HepG2 (cell line): ENCODE data around the gene KXD1. TPM values are rescaled to one million over a fixed set of nuclear protein-coding genes. Genes with fewer than 3 reads are reported as not detected.

Experiments used
- ATAC-seq: fragments of 200-7000 bp; cut with Tn5 transposase; 3 replicates; pipeline ENCODE4 v1.9.1; 2020; ENCODE audit warnings: mild to moderate bottlenecking, moderate library complexity
- BruUV-seq: library from RNA; stranded (reverse); fragments of 400-500 nt; replicated peaks from 2 replicates; lab custom pipeline; 2021; lab: Mats Ljungman, UMichigan
- CTCF ChIA-PET: fragments of 300-600 bp; formaldehyde crosslinking; extraction: SDS; loops from one replicate; lab custom pipeline; 2021; ENCODE audit warnings: low total read pairs, inconsistent platforms, low intra/inter-chr PET ratio; lab: Yijun Ruan, JAX
- POLR2A ChIA-PET: fragments of 350-600 bp; sonication (Branson Sonifier 250); formaldehyde crosslinking; loops from one replicate; lab custom pipeline; 2020; ENCODE audit warnings: antibody characterized with exemption, inconsistent platforms; lab: Yijun Ruan, JAX
- DNase-seq: peaks from one replicate; pipeline ENCODE4 v3.0.0-alpha.2; 2015; ENCODE audit warnings: low spot score
- FAIRE-seq: peaks from 3 replicates; lab custom pipeline; 2011; peaks lifted over from hg19 to GRCh38; lab: Jason Lieb, UNC
- H2AFZ ChIP-seq: one replicate; pipeline ENCODE4 v1.6.1; 2011; ENCODE audit warnings: low read length, inconsistent platforms
- H3K27ac ChIP-seq: fragments of 300-600 bp; 3 replicates; pipeline ENCODE4 v1.8.0; 2011; ENCODE audit warnings: mixed run types, mild to moderate bottlenecking, mixed read lengths, low read length, inconsistent platforms; ENCODE audit not compliant: insufficient read depth; ENCODE audit errors: extremely low read length
- H3K27me3 ChIP-seq, 2 experiments: fragments of 200-600 bp in 1 of 2; 2 replicates in 1 of 2; 3 replicates in 1 of 2; pipeline versions ENCODE4 v1.6.0 to v1.8.0; 2011; ENCODE audit warnings: low read length in 2 of 2, mild to moderate bottlenecking in 2 of 2, moderate library complexity in 2 of 2, inconsistent platforms in 1 of 2; ENCODE audit not compliant: insufficient read depth in 2 of 2, control insufficient read depth in 1 of 2
- H3K36me3 ChIP-seq, 2 experiments: fragments of 200-600 bp in 1 of 2; replicated peaks in 1 of 2; 2 replicates in 1 of 2; 3 replicates in 1 of 2; pipeline versions ENCODE4 v1.5.1 to v1.8.0; 2011; ENCODE audit warnings: low read length in 2 of 2, inconsistent platforms in 1 of 2; ENCODE audit not compliant: insufficient read depth in 2 of 2, control insufficient read depth in 1 of 2
- H3K4me1 ChIP-seq: 2 replicates; pipeline ENCODE4 v1.5.1; 2012; ENCODE audit warnings: low read length, inconsistent platforms; ENCODE audit not compliant: insufficient read depth
- H3K4me2 ChIP-seq: 2 replicates; pipeline ENCODE4 v1.6.0; 2011; ENCODE audit warnings: low read depth, low read length, inconsistent platforms
- H3K4me3 ChIP-seq, 3 experiments: fragments of 200-600 bp in 1 of 3; sonication (generic), shearing (Covaris generic) in 1 of 3; replicated peaks in 1 of 3; 2 replicates each; pipeline ENCODE4 v1.5.1; 2011 to 2016; ENCODE audit warnings: low read length in 3 of 3, inconsistent platforms in 2 of 3, low read depth in 2 of 3, mild to moderate bottlenecking in 2 of 3, control low read depth in 1 of 3, mixed read lengths in 1 of 3; ENCODE audit not compliant: insufficient read depth in 1 of 3
- H3K79me2 ChIP-seq: one replicate; pipeline ENCODE4 v1.6.1; 2011; ENCODE audit warnings: low read length, inconsistent platforms; ENCODE audit not compliant: insufficient read depth
- H3K9ac ChIP-seq: 2 replicates; pipeline ENCODE4 v1.6.0; 2011; ENCODE audit warnings: mild to moderate bottlenecking, low read depth, low read length, inconsistent platforms; ENCODE audit not compliant: insufficient read depth
- H3K9me3 ChIP-seq: 2 replicates; pipeline ENCODE4 v1.5.1; 2012; ENCODE audit warnings: mild to moderate bottlenecking, low read length
- H4K20me1 ChIP-seq: 2 replicates; pipeline ENCODE4 v1.6.0; 2011; ENCODE audit warnings: inconsistent platforms, mild to moderate bottlenecking, low read length, moderate library complexity; ENCODE audit not compliant: insufficient read depth
- FOXM1 ChIP-seq: sonication (generic); formaldehyde crosslinking; IDR thresholded peaks from 2 replicates; pipeline ENCODE4 v1.5.0; 2020; ENCODE audit warnings: missing genetic modification reagents
- MIER2 ChIP-seq: IDR thresholded peaks from 2 replicates; pipeline ENCODE4 v1.6.1; 2016; ENCODE audit warnings: missing biosample characterization, missing genetic modification reagents
- NCOA5 ChIP-seq: sonication (generic); formaldehyde crosslinking; IDR thresholded peaks from 2 replicates; pipeline ENCODE4 v1.4.0; 2020; ENCODE audit warnings: missing genetic modification reagents
- SALL1 ChIP-seq: sonication (generic); formaldehyde crosslinking; IDR thresholded peaks from 2 replicates; pipeline ENCODE4 v1.8.0; 2022; ENCODE audit warnings: mild to moderate bottlenecking, missing genetic modification reagents
- ZNF446 ChIP-seq: sonication (generic); formaldehyde crosslinking; IDR thresholded peaks from 2 replicates; pipeline ENCODE4 v1.5.0; 2020; ENCODE audit warnings: mild to moderate bottlenecking, missing genetic modification reagents
- ZNF737 ChIP-seq: sonication (generic); formaldehyde crosslinking; IDR thresholded peaks from 2 replicates; pipeline ENCODE4 v1.5.0; 2020; ENCODE audit warnings: missing genetic modification reagents, mild to moderate bottlenecking, borderline replicate concordance
- WGBS: methylation state at CpG from one replicate; pipeline ENCODE4 v1.1.6; 2017; ENCODE audit warnings: low lambda C conversion rate; 5-methylcytosine and 5-hydroxymethylcytosine counted together
- in situ Hi-C: cut with HindIII; loops from 2 replicates; pipeline ENCODE4 v1.10.0; 2017; ENCODE audit warnings: low pct_unique_long_range_greater_than_20kb; ENCODE audit not compliant: extremely low pct_ligation_motif_present
- intact Hi-C: fragments of 100-400 bp; cut with micrococcal nuclease; formaldehyde crosslinking; loops from one replicate; pipeline ENCODE4 v1.10.0; 2022; ENCODE audit not compliant: unreplicated experiment
- polyA plus RNA-seq, 8 experiments: library from polyadenylated mRNA; depleted of rRNA in 3 of 8; stranded (reverse) in 7 of 8; unstranded in 1 of 8; fragments of >200 nt; fragmentation: Illumina TruSeq in 4 of 8; extraction: Trizol in 4 of 8; gene quantifications; 2 replicates each; pipeline versions ENCODE4 v1.2.1 to v1.2.3, GENCODE V29; 2011 to 2016; ENCODE audit warnings: low read depth in 4 of 8, missing spikeins in 1 of 8, mixed read lengths in 1 of 8; ENCODE audit not compliant: insufficient read depth in 1 of 8
- total RNA-seq, 5 experiments: library from RNA; depleted of rRNA; stranded (reverse); fragments of >200 nt; fragmentation: Illumina TruSeq; extraction: Trizol; gene quantifications; 2 replicates each; pipeline ENCODE4 v1.2.3, GENCODE V29; 2016; ENCODE audit warnings: low read depth in 1 of 5
- TF ChIP-seq, protein P1 (sequence below): sonication (generic); formaldehyde crosslinking; IDR thresholded peaks from 2 replicates; pipeline ENCODE4 v1.5.1; 2020; ENCODE audit warnings: mild to moderate bottlenecking, missing genetic modification reagents, borderline replicate concordance
- TF ChIP-seq, protein P2 (sequence below): sonication (generic); formaldehyde crosslinking; IDR thresholded peaks from 2 replicates; pipeline ENCODE4 v1.4.0; 2020; ENCODE audit warnings: missing genetic modification reagents, mild to moderate bottlenecking, borderline replicate concordance
- TF ChIP-seq, protein P3 (sequence below): sonication (generic); formaldehyde crosslinking; IDR thresholded peaks from 2 replicates; pipeline ENCODE4 v1.4.0; 2020; ENCODE audit warnings: mild to moderate bottlenecking, low read depth, missing genetic modification reagents

Gene KXD1
- total and polyA plus RNA-seq, 2 of the 13 experiments (the other 11 are each of a cell fraction or from before 2014, with no cell fraction given), result 44.6 to 143 TPM

DNA sequence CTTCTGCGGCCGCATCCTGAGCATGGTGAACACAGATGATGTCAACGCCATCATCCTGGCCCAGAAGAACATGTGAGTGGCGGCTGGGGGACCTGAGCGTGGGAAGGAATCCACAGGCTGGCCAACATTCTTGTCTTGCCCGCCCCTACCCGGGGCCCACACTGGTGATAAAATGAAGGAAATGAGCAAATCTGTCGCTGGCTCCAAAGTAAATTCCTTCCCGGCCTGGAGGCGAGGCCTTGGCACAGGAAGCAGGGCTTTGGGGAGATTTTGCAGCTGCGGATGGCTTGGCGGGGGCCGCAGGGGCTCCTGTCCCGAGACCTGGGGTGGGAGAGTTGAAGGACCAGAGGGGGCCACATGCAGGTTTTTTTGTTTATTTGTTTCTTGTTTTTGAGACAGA is 4.4 kb downstream of the KXD1 start:
- Histone ChIP-seq H3K27me3 (no peaks in the 10 kb centered on the region; a peak in 1 of 5 replicates), H3K4me3 (no peak overlapping the region), H2AFZ (no peak overlapping the region), H3K79me2 (peaks cover 21% of the 10 kb centered on the region), H3K4me2 (no peak overlapping the region), H3K27ac (no peak overlapping the region), H3K9ac (no peak overlapping the region), H4K20me1 (no peaks in the 10 kb centered on the region), H3K4me1 (peaks cover 17% of the 10 kb centered on the region), H3K9me3 (no peaks in the 10 kb centered on the region), H3K36me3 (peaks cover 17 to 45% of the 10 kb centered on the region in 2 experiments; a peak in 4 of 5 replicates)
- FAIRE-seq (no peak), ATAC-seq (no peak), DNase-seq (no peak)
- no TSS peak for BruUV-seq
- in situ Hi-C loops (no loop called here), intact Hi-C loops (no loop called here)
- 97% methylated on average over 14 of the region's 14 CpGs for WGBS
- POLR2A ChIA-PET, result no interaction called here
- CTCF ChIA-PET, result no interaction called here
- TF ChIP-seq ZNF446 (no peak), ZNF737 (CRISPR knock-in tag) (no peak), MIER2 (CRISPR knock-in tag) (no peak), NCOA5 (CRISPR knock-in tag) (no peak), SALL1 (CRISPR knock-in tag) (no peak), FOXM1 (CRISPR knock-in tag) (no peak)
- TF ChIP-seq, protein P1, sequence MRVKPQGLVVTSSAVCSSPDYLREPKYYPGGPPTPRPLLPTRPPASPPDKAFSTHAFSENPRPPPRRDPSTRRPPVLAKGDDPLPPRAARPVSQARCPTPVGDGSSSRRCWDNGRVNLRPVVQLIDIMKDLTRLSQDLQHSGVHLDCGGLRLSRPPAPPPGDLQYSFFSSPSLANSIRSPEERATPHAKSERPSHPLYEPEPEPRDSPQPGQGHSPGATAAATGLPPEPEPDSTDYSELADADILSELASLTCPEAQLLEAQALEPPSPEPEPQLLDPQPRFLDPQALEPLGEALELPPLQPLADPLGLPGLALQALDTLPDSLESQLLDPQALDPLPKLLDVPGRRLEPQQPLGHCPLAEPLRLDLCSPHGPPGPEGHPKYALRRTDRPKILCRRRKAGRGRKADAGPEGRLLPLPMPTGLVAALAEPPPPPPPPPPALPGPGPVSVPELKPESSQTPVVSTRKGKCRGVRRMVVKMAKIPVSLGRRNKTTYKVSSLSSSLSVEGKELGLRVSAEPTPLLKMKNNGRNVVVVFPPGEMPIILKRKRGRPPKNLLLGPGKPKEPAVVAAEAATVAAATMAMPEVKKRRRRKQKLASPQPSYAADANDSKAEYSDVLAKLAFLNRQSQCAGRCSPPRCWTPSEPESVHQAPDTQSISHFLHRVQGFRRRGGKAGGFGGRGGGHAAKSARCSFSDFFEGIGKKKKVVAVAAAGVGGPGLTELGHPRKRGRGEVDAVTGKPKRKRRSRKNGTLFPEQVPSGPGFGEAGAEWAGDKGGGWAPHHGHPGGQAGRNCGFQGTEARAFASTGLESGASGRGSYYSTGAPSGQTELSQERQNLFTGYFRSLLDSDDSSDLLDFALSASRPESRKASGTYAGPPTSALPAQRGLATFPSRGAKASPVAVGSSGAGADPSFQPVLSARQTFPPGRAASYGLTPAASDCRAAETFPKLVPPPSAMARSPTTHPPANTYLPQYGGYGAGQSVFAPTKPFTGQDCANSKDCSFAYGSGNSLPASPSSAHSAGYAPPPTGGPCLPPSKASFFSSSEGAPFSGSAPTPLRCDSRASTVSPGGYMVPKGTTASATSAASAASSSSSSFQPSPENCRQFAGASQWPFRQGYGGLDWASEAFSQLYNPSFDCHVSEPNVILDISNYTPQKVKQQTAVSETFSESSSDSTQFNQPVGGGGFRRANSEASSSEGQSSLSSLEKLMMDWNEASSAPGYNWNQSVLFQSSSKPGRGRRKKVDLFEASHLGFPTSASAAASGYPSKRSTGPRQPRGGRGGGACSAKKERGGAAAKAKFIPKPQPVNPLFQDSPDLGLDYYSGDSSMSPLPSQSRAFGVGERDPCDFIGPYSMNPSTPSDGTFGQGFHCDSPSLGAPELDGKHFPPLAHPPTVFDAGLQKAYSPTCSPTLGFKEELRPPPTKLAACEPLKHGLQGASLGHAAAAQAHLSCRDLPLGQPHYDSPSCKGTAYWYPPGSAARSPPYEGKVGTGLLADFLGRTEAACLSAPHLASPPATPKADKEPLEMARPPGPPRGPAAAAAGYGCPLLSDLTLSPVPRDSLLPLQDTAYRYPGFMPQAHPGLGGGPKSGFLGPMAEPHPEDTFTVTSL (CRISPR knock-in tag), result no peak
- TF ChIP-seq, protein P2, sequence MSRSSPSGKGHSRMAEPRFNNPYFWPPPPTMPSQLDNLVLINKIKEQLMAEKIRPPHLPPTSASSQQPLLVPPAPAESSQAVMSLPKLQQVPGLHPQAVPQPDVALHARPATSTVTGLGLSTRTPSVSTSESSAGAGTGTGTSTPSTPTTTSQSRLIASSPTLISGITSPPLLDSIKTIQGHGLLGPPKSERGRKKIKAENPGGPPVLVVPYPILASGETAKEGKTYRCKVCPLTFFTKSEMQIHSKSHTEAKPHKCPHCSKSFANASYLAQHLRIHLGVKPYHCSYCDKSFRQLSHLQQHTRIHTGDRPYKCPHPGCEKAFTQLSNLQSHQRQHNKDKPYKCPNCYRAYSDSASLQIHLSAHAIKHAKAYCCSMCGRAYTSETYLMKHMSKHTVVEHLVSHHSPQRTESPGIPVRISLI (CRISPR knock-in tag), result no peak
- TF ChIP-seq, protein P3, sequence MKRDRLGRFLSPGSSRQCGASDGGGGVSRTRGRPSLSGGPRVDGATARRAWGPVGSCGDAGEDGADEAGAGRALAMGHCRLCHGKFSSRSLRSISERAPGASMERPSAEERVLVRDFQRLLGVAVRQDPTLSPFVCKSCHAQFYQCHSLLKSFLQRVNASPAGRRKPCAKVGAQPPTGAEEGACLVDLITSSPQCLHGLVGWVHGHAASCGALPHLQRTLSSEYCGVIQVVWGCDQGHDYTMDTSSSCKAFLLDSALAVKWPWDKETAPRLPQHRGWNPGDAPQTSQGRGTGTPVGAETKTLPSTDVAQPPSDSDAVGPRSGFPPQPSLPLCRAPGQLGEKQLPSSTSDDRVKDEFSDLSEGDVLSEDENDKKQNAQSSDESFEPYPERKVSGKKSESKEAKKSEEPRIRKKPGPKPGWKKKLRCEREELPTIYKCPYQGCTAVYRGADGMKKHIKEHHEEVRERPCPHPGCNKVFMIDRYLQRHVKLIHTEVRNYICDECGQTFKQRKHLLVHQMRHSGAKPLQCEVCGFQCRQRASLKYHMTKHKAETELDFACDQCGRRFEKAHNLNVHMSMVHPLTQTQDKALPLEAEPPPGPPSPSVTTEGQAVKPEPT (CRISPR knock-in tag), result no peak
